ENCODE data around the gene MICU1. TPM values are rescaled to one million over a fixed set of nuclear protein-coding genes. Genes with fewer than 3 reads are reported as not detected.
A peak's percentile ranks its signal among the peaks of the same experiment; 100 is the strongest.
"Not testable (repeated sequence)": the region's sequence is repeated elsewhere in the genome, so short reads cannot be mapped to it uniquely, and the experiment has no call there.

MICU1 gene
- total RNA-seq, 1 donor from 2014 or later = 37.4 TPM

- Histone ChIP-seq H3K4me1 (no peaks in the 10 kb centered on the region), H3K27ac (replicated peaks) (no peak overlapping the region), H3K27me3 (ENCODE audit: low read depth) (no peaks in the 10 kb centered on the region), H3K9me3 (replicated peaks) (no peaks in the 10 kb centered on the region), H3K36me3 (no peaks in the 10 kb centered on the region), H3K4me3 (no peak overlapping the region)
- DNase-seq = no peak
- intact Hi-C loops (cut with micrococcal nuclease) = no loop called here
- TF ChIP-seq, protein P1, sequence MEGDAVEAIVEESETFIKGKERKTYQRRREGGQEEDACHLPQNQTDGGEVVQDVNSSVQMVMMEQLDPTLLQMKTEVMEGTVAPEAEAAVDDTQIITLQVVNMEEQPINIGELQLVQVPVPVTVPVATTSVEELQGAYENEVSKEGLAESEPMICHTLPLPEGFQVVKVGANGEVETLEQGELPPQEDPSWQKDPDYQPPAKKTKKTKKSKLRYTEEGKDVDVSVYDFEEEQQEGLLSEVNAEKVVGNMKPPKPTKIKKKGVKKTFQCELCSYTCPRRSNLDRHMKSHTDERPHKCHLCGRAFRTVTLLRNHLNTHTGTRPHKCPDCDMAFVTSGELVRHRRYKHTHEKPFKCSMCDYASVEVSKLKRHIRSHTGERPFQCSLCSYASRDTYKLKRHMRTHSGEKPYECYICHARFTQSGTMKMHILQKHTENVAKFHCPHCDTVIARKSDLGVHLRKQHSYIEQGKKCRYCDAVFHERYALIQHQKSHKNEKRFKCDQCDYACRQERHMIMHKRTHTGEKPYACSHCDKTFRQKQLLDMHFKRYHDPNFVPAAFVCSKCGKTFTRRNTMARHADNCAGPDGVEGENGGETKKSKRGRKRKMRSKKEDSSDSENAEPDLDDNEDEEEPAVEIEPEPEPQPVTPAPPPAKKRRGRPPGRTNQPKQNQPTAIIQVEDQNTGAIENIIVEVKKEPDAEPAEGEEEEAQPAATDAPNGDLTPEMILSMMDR (IDR thresholded peaks at IDR 0.05; ENCODE audit: borderline replicate concordance) = no peak
Observed at GRCh38 chr10:72385724-72386123, 240.2 kb downstream of the MICU1 start.

- intact Hi-C loops (cut with micrococcal nuclease); DNase-seq; H3K27me3 ChIP-seq (ENCODE audit: low read depth); H3K4me3 ChIP-seq; H3K36me3 ChIP-seq; H3K27ac ChIP-seq (replicated peaks); H3K4me1 ChIP-seq; H3K9me3 ChIP-seq (replicated peaks): not testable (repeated sequence)
Observed at GRCh38 chr10:72384982-72385381, 240.9 kb downstream of the MICU1 start.

DNA sequence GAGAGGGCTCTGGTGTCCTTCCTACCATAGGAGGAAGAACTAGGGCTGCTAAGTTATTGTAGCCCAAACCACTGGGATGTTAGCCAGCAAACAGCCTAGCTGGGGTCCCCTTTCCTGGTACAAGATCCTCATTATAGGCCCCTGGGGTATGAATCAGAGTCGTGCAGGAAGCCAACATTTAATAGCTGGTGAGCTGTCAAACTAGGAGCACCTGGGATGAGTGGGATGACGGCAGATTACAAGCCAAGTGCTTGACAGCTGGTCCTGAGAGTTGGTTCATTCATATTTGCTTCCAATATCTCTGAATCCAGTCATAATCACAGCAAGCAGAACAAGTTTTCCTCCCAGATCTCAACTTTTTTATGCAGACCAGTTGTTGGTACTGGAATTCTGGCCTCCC is 246.1 kb downstream of the MICU1 start:
- intact Hi-C loops (cut with micrococcal nuclease) = no loop called here
- peaks cover 6% of the 10 kb centered on the region for H3K36me3 ChIP-seq

DNA sequence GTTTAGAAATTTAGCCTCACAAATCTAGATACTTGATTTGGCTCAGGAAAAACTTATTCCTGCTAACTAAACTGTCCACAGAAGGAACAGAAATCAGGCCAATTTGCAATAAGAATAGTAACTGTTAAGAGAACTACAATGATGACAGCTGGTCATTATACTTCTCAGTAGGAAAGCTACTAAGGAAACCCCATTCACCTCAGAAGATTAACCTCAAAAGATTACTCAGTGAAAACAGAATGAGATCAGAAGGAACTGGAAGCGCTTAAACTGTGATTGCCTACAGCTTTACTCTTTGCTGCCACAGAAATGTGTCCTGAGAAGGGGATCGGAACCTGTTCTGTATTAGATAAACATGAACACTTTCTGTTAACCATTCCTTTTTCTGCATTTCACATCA is 246.8 kb downstream of the MICU1 start:
- TF ChIP-seq, protein P1 (IDR thresholded peaks at IDR 0.05; ENCODE audit: borderline replicate concordance) = no peak
- Histone ChIP-seq H3K36me3 (peaks cover 10% of the 10 kb centered on the region), H3K27me3 (ENCODE audit: low read depth) (no peaks in the 10 kb centered on the region), H3K4me1 (no peaks in the 10 kb centered on the region), H3K9me3 (replicated peaks) (no peaks in the 10 kb centered on the region), H3K4me3 (no peak overlapping the region), H3K27ac (replicated peaks) (no peak overlapping the region)
- intact Hi-C loops (cut with micrococcal nuclease) = no loop called here
- DNase-seq = no peak

More for the DNA sequence above, 246.1 kb downstream of the MICU1 start:
- no peak overlapping the region for H3K4me3 ChIP-seq
- H3K4me1 ChIP-seq = no peaks in the 10 kb centered on the region
- DNase-seq = no peak
- no peaks in the 10 kb centered on the region for H3K27me3 ChIP-seq (ENCODE audit: low read depth)
- H3K9me3 ChIP-seq (replicated peaks) = no peaks in the 10 kb centered on the region
- no peak overlapping the region for H3K27ac ChIP-seq (replicated peaks)
- TF ChIP-seq, protein P1 (IDR thresholded peaks at IDR 0.05; ENCODE audit: borderline replicate concordance) = no peak

- H3K4me1 ChIP-seq = no peaks in the 10 kb centered on the region
- peaks cover 11% of the 10 kb centered on the region for H3K36me3 ChIP-seq
- no peak overlapping the region for H3K4me3 ChIP-seq
- intact Hi-C loops (cut with micrococcal nuclease) = no loop called here
- H3K27ac ChIP-seq (replicated peaks) = no peak overlapping the region
- DNase-seq = no peak
- H3K27me3 ChIP-seq (ENCODE audit: low read depth) = no peaks in the 10 kb centered on the region
- TF ChIP-seq, protein P1 (IDR thresholded peaks at IDR 0.05; ENCODE audit: borderline replicate concordance) = peak; percentile 10
- H3K9me3 ChIP-seq (replicated peaks) = no peaks in the 10 kb centered on the region
Observed at GRCh38 chr10:72375585-72375984, 250.3 kb downstream of the MICU1 start.

- TF ChIP-seq, protein P1 (IDR thresholded peaks at IDR 0.05; ENCODE audit: borderline replicate concordance) = no peak
- no peaks in the 10 kb centered on the region for H3K27me3 ChIP-seq (ENCODE audit: low read depth)
- no peak for DNase-seq
- no peaks in the 10 kb centered on the region for H3K9me3 ChIP-seq (replicated peaks)
- H3K4me3 ChIP-seq = no peak overlapping the region
- intact Hi-C loops (cut with micrococcal nuclease) = no loop called here
- no peaks in the 10 kb centered on the region for H3K4me1 ChIP-seq
- H3K27ac ChIP-seq (replicated peaks) = no peak overlapping the region
- H3K36me3 ChIP-seq = peaks cover 11% of the 10 kb centered on the region
Observed at GRCh38 chr10:72375173-72375572, 250.7 kb downstream of the MICU1 start.
